Activated naive CD4-positive, alpha-beta T cell treated with anti-CD3 and anti-CD28 coated beads for 36 hours (primary cell): Measurements from ENCODE around the gene IL1RL2. TPM values are rescaled to one million over a fixed set of nuclear protein-coding genes. Genes with fewer than 3 reads are reported as not detected.

Source experiments
- CTCF ChIA-PET: fragments of 350-600 bp; sonication (Branson Sonifier 250); formaldehyde crosslinking; loops from one replicate; lab custom pipeline; 2021; ENCODE audit warnings: antibody characterized with exemption; lab: Charles Lee
- DNase-seq: peaks from one replicate; pipeline ENCODE4 v3.0.0-alpha.2; 2020
- H3K27ac Mint-ChIP-seq: one replicate; pipeline ENCODE4 v1.8.0; 2021; ENCODE audit warnings: mild to moderate bottlenecking, mixed read lengths
- H3K27me3 Mint-ChIP-seq: one replicate; pipeline ENCODE4 v1.8.0; 2021; ENCODE audit warnings: low read depth, mixed read lengths
- H3K36me3 Mint-ChIP-seq: one replicate; pipeline ENCODE4 v1.8.0; 2021; ENCODE audit warnings: low read depth, mixed read lengths
- H3K4me1 Mint-ChIP-seq: one replicate; pipeline ENCODE4 v1.8.0; 2021; ENCODE audit warnings: low read depth, mixed read lengths
- H3K4me3 Mint-ChIP-seq: one replicate; pipeline ENCODE4 v1.8.0; 2021; ENCODE audit warnings: mild to moderate bottlenecking, moderate library complexity, mixed read lengths
- H3K9me3 Mint-ChIP-seq: one replicate; pipeline ENCODE4 v1.8.0; 2021; ENCODE audit warnings: mixed read lengths
- intact Hi-C: fragments of 100-400 bp; cut with micrococcal nuclease; formaldehyde crosslinking; loops from one replicate; pipeline ENCODE4 v1.15.1; 2023
- total RNA-seq, 2 experiments: library from RNA; stranded (reverse); gene quantifications; one replicate each; pipeline ENCODE4 v1.2.3, GENCODE V29; 2021

The IL1RL2 gene
- total RNA-seq, 2 experiments from 2014 or later: 0.30 to 0.91 TPM

DNA sequence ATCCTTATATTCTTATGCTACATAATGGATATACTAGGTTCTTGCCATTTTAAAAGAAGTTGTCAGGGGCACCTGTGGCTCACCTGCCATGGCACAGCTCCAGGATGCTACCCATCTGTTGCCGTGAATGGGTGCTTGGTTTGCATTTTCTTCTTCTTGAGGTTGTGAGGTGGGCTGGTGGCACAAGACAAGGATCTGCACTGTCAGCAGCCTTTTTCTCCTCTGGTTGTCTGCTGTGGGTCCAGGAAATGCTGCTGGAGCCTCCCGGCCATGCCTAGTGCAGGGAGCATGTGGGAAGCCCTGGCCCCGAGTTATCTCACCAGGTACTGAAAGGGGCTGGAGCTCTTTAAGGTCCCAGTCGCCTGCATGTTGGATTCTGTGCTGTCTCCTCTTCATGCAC is 41.7 kb upstream of the IL1RL2 start:
- Mint-ChIP-seq H3K4me1 (peaks cover 34% of the 10 kb centered on the region), H3K27me3 (peaks cover 34% of the 10 kb centered on the region), H3K27ac (no peak overlapping the region), H3K36me3 (peaks cover 34% of the 10 kb centered on the region), H3K4me3 (no peak overlapping the region), H3K9me3 (peaks cover 62% of the 10 kb centered on the region)
- no peak for DNase-seq
- intact Hi-C loops: no loop called here
- CTCF ChIA-PET: no interaction called here

DNA sequence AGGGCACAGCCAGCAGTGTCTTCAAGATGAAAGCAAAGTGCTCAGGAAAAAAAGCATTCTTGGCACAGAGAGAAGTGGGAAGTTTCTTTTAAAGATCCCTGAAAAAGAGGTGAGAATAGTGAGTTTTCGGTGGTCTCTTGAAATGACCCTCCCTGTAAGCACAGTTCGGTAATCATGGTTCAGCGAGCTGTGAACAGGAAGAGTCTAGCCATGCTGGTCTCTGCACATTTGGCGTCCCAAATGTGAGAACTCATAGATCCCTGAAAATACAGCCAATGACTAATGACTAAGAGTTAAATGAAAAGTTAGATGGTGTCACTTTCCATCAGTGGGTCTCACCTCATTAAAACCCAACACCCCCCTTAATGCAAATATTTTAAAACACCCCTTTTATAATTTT is 40.9 kb upstream of the IL1RL2 start:
- Mint-ChIP-seq H3K4me3 (no peak overlapping the region), H3K27ac (no peak overlapping the region), H3K36me3 (peaks cover 33% of the 10 kb centered on the region), H3K27me3 (peaks cover 29% of the 10 kb centered on the region), H3K4me1 (peaks cover 32% of the 10 kb centered on the region), H3K9me3 (peaks cover 62% of the 10 kb centered on the region)
- CTCF ChIA-PET: interaction anchor here (1.1 to 1.2 kb wide), 2 partner anchors 112 to 262 kb away, joined by 3 read pairs; no protein-coding TSS in a partner anchor
- intact Hi-C loops: no loop called here
- no peak for DNase-seq

DNA sequence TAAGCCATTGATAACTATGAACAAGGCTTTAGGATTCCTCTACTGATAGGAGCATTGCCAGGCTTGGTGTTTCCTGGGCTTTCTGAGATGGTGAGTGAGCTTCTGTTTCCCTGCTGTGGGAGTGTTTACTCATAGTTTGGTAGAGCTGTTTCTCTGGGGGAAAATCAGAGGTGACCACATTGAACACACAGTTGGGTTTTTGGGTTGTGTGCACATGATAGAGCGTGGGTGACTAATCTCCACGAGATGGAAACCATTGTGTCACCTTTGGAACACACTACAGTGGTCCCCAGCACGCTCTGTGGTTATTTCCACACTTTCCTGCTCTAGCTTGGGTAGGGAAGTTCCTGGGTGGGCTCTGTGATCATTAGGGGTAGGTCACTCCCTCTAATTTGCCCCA is 38.9 kb upstream of the IL1RL2 start:
- peaks cover 37% of the 10 kb centered on the region for H3K36me3 Mint-ChIP-seq
- peak; percentile 77 for DNase-seq
- intact Hi-C loops: loop anchor here (1.0 kb wide), 2 partner anchors 10 to 20 kb away; no protein-coding TSS in a partner anchor
- CTCF ChIA-PET: interaction anchor here (0.6 to 2.1 kb wide), 2 partner anchors 18 to 40 kb away, joined by 3 to 4 read pairs; no protein-coding TSS in a partner anchor
- peaks cover 60% of the 10 kb centered on the region for H3K9me3 Mint-ChIP-seq
- H3K27ac Mint-ChIP-seq: peak overlapping the region; percentile 77
- no peak overlapping the region for H3K4me3 Mint-ChIP-seq
- peaks cover 13% of the 10 kb centered on the region for H3K27me3 Mint-ChIP-seq
- peaks cover 27% of the 10 kb centered on the region for H3K4me1 Mint-ChIP-seq

DNA sequence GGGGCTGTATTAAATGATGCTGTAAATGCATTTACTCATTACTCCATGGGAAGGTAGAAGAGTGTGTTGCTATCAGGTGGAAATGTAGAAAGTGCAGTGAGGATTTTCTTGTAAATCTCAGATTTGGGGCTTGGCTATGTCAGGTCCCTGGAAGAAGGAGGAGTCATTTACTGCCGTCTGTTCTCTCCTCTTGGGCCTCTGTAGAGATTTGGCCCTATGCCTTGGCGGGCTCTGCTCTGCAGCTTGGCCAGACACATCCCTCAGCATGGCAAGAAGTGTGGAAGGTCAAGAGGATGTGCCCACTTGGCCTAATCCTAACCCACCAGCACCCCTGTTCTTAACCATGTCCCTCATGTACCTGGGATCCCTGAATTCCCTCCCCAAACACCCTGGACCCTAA is 37.6 kb upstream of the IL1RL2 start:
- CTCF ChIA-PET: interaction anchor here (0.8 to 1.2 kb wide), 2 partner anchors 91 to 111 kb away, joined by 3 read pairs; no protein-coding TSS in a partner anchor
- no peak for DNase-seq
- Mint-ChIP-seq H3K27me3 (peaks cover under 1% of the 10 kb centered on the region), H3K4me1 (peaks cover 23% of the 10 kb centered on the region), H3K36me3 (peaks cover 31% of the 10 kb centered on the region), H3K4me3 (no peak overlapping the region), H3K9me3 (peaks cover 48% of the 10 kb centered on the region), H3K27ac (no peak overlapping the region)
- intact Hi-C loops: no loop called here

DNA sequence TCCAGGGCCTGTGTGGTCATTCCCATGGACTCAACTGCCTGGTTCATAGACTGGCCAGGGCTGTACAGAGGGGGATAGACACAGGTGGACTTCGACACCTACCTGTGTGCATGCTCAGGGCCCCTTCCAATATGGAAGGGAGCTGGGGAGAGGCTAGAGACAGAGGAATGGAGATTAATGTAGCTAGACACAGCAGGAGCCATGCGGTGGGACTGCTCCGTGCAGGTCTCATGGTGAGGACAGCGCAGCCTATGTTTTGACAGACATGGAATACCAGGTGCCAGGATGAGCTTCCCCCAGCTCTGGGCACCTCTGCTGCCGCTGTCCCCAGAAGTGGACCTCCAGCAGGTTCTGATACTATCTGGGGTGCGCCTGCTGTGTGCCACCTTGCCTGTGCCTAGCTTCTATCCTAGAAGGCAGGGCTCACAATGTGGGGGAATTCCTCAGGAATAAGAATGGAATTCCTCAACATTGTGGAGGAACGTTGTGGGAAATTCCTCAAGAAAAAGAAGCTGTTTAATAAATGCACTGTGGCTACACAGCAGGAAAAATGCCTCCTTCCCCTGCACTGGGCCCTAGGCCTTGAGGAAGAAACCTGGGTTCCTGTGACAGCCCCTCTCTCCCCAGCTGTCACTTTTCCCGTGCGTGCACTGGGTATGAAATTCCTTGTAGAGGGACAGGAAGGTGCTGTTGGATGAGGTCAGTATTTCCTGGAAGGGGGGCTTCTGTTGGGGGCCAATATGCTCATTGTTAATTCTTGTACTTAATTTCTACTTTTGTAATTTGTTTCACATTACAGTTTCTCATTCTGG is 37.0 kb upstream of the IL1RL2 start:
- Mint-ChIP-seq H3K4me3 (no peak overlapping the region), H3K27ac (no peak overlapping the region), H3K9me3 (peaks cover 43% of the 10 kb centered on the region), H3K36me3 (peaks cover 28% of the 10 kb centered on the region), H3K27me3 (no peaks in the 10 kb centered on the region), H3K4me1 (peaks cover 23% of the 10 kb centered on the region)
- intact Hi-C loops: no loop called here
- no peak for DNase-seq
- CTCF ChIA-PET: interaction anchor here (1.2 kb wide), 1 partner anchor 91 kb away, joined by 3 read pairs; no protein-coding TSS in a partner anchor

DNA sequence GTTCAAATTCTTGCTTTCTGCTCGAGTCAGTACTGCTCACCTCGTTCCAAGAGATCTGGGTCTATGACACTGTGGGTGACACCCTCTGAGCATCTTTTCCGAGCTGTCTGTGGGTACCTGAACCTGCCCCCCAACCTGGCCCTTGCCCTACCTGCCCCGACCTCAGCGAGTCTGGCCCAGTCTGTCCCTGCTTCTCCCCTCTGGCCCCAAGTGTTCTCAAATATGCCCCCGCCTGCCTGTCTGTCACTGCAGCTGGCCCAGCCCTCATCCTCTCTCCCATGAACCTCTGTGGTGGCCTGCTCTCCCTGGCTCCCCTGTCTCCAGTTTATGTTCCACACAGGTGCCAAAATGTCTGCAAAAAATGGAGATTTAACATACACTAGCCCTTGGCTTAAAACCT is 32.5 kb upstream of the IL1RL2 start:
- H3K27me3 Mint-ChIP-seq: no peaks in the 10 kb centered on the region
- DNase-seq: no peak
- H3K36me3 Mint-ChIP-seq: peaks cover 8% of the 10 kb centered on the region
- no peak overlapping the region for H3K4me3 Mint-ChIP-seq
- intact Hi-C loops: no loop called here
- no peak overlapping the region for H3K27ac Mint-ChIP-seq
- H3K4me1 Mint-ChIP-seq: peaks cover 2% of the 10 kb centered on the region
- CTCF ChIA-PET: interaction anchor here (1.5 kb wide), 1 partner anchor 148 kb away, joined by 3 read pairs; no protein-coding TSS in a partner anchor
- peaks cover 5% of the 10 kb centered on the region for H3K9me3 Mint-ChIP-seq

DNA sequence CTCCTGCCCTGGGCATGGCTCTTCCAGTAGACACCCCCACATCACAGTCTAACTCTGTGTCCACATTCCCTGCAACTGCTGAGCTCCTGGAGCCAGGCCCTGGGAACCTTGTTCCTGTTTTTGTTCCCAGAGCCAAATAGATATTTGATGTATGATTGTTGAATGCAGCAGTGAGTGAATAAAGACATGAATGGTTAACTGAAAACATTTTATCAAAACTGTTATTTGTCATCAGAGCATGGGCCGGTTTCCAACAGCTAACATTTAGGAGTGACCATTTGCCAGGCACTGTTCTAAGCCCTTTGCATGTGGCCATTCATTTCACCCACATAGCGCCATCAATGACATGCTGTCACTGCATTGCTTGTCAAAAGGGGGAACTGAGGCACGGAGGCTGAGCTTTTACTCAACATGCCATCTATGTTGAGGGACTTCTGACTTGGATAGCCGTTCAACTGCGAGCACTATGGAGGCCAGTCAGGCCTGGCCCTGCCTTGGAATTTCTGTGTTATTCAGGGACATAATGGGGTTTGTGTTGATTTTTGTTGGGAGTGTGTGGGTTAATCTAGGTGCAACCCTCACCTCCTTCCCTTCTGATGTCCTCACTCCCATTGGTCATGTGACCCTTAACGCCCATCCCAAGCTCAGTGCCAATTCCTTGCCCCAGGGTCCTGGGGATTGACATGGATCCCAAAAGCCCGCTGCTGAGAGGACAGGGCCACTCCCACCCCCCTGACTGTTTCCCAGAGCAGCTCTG is 31.7 kb upstream of the IL1RL2 start:
- DNase-seq: no peak
- H3K36me3 Mint-ChIP-seq: peaks cover 8% of the 10 kb centered on the region
- intact Hi-C loops: no loop called here
- peaks cover 3% of the 10 kb centered on the region for H3K9me3 Mint-ChIP-seq
- no peak overlapping the region for H3K27ac Mint-ChIP-seq
- CTCF ChIA-PET: interaction anchor here (0.6 to 1.5 kb wide), 2 partner anchors 149 to 668 kb away, joined by 3 read pairs; no protein-coding TSS in a partner anchor
- H3K27me3 Mint-ChIP-seq: no peaks in the 10 kb centered on the region
- H3K4me1 Mint-ChIP-seq: peaks cover 2% of the 10 kb centered on the region
- no peak overlapping the region for H3K4me3 Mint-ChIP-seq

DNA sequence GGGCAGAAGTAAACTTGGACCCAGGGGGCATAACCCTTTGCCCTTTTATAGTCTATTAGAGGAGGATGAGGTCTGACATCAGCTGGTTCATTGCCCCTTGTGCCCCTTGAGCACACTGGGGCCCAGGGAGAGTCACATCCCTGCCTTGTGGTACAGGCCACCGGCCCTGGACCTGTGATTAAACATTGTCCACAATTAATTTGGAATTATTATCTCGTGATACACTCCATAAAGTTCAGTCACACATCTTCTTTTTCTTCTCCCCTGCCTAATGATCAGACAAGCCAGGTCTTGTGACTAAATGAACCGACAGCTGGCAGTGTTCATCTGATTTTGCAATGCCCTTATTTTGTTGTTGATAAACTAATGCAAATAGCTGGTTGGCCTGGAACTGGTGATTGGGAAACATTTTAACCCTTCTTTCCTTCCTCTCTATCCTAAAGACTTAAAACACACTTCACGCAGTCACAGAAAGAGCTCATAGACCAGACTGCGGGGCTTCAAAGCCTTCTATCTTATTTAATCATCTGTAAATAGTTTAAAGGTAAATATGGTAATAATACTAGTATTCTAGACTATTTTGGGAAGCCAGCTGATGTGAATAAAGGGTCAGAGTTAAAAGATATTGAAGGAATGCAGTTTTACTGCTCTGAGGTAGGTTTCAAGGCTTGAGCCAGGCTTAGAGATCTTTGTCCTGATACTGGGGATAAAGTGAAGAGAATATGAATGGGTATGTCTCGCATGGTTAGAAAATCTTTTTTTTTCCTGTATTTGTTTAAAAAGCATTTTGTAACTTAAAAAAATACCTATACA is 30.9 kb upstream of the IL1RL2 start:
- DNase-seq: no peak
- peaks cover 3% of the 10 kb centered on the region for H3K9me3 Mint-ChIP-seq
- CTCF ChIA-PET: interaction anchor here (0.6 to 1.5 kb wide), 5 partner anchors 144 to 669 kb away, joined by 3 to 6 read pairs (median 3); no protein-coding TSS in a partner anchor
- H3K27me3 Mint-ChIP-seq: no peaks in the 10 kb centered on the region
- no peak overlapping the region for H3K4me3 Mint-ChIP-seq
- H3K27ac Mint-ChIP-seq: no peak overlapping the region
- peaks cover 6% of the 10 kb centered on the region for H3K36me3 Mint-ChIP-seq
- intact Hi-C loops: no loop called here
- H3K4me1 Mint-ChIP-seq: peaks cover 2% of the 10 kb centered on the region

DNA sequence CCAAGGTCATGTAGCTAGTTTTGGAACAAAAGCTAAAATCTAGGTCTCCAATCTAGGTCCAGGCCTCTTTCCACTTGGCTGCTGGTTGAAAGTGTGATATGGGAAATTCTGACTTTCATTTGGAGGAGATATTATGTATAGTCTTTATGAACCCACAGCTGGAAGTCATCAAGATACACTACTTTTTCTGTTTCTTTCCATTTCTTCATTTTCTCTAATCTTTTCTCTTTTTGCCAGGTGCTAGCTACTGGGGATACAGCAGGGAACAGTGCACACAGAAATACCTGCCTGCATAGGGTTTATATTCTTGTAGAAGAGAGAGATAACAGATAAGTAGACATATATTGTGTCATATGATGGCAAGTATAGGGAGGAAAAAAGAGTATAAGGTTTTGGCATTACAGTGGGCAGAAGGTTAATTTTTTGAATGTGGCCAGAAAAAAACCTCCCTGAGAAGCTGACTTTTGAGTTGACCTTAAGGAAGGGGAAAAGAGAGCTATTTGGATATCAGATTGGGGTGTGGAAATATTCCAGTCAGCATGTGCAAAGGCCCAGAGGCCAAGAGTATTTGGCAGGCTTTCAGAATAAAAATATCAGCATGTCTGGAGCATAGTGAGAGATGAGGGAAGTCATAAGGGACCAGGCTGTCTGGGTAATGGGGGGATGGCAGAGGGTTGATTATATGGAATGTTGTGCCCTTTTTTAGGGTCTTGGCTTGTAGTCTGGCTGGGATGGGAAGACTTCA is 28.6 kb upstream of the IL1RL2 start:
- no peak overlapping the region for H3K27ac Mint-ChIP-seq
- no peaks in the 10 kb centered on the region for H3K36me3 Mint-ChIP-seq
- peaks cover 3% of the 10 kb centered on the region for H3K9me3 Mint-ChIP-seq
- H3K27me3 Mint-ChIP-seq: no peaks in the 10 kb centered on the region
- intact Hi-C loops: no loop called here
- CTCF ChIA-PET: interaction anchor here (1.0 kb wide), 2 partner anchors 82 to 138 kb away, joined by 6 read pairs; no protein-coding TSS in a partner anchor
- H3K4me3 Mint-ChIP-seq: no peak overlapping the region
- peaks cover 2% of the 10 kb centered on the region for H3K4me1 Mint-ChIP-seq
- no peak for DNase-seq

DNA sequence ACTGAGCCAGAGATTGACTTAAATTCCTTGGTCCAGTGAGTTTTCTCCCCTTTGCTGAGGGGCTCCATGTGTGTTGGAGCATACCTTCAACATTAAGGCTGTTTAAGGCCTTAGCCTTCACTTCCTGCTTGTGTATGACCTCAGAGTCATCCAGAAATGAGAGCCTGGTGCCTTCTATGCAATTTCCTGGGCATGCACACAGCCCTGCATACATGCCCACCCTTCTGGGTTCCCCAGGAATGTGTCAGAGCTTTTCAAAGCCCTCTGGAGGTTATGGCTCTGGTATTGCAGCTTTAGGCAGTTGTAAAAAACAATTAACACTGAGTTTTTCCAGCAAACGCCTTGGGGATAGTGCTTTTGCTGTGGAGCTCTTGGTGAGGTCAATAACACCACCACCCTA is 27.5 kb upstream of the IL1RL2 start:
- Mint-ChIP-seq H3K4me1 (peaks cover 2% of the 10 kb centered on the region), H3K27me3 (no peaks in the 10 kb centered on the region), H3K4me3 (no peak overlapping the region), H3K36me3 (no peaks in the 10 kb centered on the region), H3K9me3 (peaks cover 3% of the 10 kb centered on the region), H3K27ac (no peak overlapping the region)
- no peak for DNase-seq
- CTCF ChIA-PET: interaction anchor here (1.0 to 1.1 kb wide), 2 partner anchors 15 to 139 kb away, joined by 3 read pairs; no protein-coding TSS in a partner anchor
- intact Hi-C loops: no loop called here
